ENCODE measurements around the gene SEC14L1.

SEC14L1 gene

DNA sequence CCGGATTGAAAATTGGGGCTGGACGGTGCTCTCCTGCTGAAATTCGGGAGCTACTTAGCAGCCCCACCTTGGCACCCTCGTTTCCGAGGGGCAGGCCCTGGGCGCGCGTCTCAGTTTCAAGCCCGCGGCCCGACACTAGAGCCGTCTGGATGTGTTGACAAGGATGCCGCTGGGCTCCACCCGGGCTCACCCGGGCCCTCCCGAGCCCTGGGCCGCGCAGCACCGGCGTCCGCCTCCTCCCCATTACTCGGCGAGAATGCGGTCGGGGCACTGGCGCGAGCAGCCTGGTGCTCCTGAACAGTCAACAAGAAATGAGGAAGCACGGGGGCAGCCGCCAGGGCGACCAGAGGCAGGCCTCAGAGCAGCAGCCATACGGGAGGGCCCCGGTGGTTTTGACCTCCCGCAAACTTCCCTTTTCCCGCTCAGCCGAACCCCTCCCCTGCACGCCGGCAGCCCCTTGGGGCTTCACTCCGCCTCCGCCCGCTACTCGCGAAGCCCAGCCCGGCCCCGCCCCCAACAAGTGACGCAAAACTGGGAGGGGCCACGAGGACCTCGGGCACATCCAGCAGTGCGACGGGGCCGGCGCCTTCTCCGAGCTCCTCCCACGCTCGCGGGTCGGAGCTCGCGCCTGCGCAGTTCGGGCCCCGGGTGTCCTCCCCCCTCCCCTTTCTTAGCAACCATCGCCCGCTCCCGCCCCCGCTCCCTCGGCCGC, 447 bp upstream of the SEC14L1 start:
- H2AFZ ChIP-seq (ENCODE audit: low read length), result no peak overlapping the region

DNA sequence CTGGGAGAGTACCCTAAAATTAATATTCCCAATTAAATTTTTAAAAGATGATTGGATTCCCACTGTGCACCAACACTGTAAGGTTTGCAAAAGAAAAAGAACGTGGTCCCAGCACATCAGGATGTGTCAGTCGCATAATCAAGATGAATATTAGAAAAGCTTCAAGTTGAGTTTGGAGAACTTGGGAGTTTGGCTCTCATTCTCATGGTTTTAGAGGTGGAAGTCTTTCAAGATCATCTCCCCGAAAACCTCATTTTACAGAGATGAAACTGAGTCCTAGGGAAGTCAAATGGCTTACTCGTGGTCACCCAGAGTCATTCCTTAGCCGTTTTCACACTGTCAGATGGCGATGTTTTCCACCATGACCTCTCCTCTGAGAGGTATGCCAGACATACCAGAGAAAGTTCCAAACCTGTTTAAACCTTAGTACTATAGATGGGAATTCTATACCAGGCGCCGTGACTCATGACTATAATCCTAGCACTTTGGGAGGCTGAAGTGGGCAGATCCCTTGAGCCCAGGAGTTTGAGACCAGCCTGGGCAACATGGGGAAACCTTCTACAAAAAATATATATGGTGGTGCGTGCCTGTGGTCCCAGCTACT, 1.2 kb downstream of the SEC14L1 start:
- Histone ChIP-seq H3K36me3 (replicated peaks; ENCODE audit: insufficient read depth, low read length) (no peaks in the 10 kb centered on the region; the same call in 1 of the 2 replicates), H3K9me2 (replicated peaks; ENCODE audit: insufficient read depth, low read length) (no peaks in the 10 kb centered on the region), H3K9me3 (replicated peaks; ENCODE audit: insufficient read depth, low read length) (no peaks in the 10 kb centered on the region; the same call in 1 of the 2 replicates), H3K4me1 (ENCODE audit: low read length) (peaks cover 24% of the 10 kb centered on the region), H4K20me1 (ENCODE audit: insufficient read depth, low read length) (no peaks in the 10 kb centered on the region), H2AFZ (ENCODE audit: low read length) (no peak overlapping the region), H3K4me3 (ENCODE audit: low read length) (peak overlapping the region; percentile 98), H3K27me3 (replicated peaks; ENCODE audit: insufficient read depth, low read length) (no peaks in the 10 kb centered on the region), H3K27ac (ENCODE audit: low read length) (peak overlapping the region; percentile 99), H3K79me2 (ENCODE audit: low read length) (peaks cover 53% of the 10 kb centered on the region), H3F3A (ENCODE audit: insufficient read depth, low read length) (peaks cover 68% of the 10 kb centered on the region), H3K4me2 (ENCODE audit: low read depth, low read length) (peak overlapping the region; percentile 92), H3K9ac (ENCODE audit: low read length) (peak overlapping the region; percentile 100)
- TF ChIP-seq EZH2phosphoT487 (IDR thresholded peaks at IDR 0.05; ENCODE audit: low read length) (no peak), EZH2 (optimal IDR thresholded peaks at IDR 0.05; ENCODE audit: low read depth, low read length) (no peak)
- TF ChIP-seq, protein P1, sequence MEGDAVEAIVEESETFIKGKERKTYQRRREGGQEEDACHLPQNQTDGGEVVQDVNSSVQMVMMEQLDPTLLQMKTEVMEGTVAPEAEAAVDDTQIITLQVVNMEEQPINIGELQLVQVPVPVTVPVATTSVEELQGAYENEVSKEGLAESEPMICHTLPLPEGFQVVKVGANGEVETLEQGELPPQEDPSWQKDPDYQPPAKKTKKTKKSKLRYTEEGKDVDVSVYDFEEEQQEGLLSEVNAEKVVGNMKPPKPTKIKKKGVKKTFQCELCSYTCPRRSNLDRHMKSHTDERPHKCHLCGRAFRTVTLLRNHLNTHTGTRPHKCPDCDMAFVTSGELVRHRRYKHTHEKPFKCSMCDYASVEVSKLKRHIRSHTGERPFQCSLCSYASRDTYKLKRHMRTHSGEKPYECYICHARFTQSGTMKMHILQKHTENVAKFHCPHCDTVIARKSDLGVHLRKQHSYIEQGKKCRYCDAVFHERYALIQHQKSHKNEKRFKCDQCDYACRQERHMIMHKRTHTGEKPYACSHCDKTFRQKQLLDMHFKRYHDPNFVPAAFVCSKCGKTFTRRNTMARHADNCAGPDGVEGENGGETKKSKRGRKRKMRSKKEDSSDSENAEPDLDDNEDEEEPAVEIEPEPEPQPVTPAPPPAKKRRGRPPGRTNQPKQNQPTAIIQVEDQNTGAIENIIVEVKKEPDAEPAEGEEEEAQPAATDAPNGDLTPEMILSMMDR (IDR thresholded peaks at IDR 0.05; ENCODE audit: low read length), result no peak
- DNase-seq, result no peak

More for the DNA sequence above, 447 bp upstream of the SEC14L1 start:
- peaks cover 29% of the 10 kb centered on the region for H3K4me1 ChIP-seq (ENCODE audit: low read length)
- TF ChIP-seq, protein P1 (IDR thresholded peaks at IDR 0.05; ENCODE audit: low read length), result no peak
- no peak for TF ChIP-seq EZH2 (optimal IDR thresholded peaks at IDR 0.05; ENCODE audit: low read depth, low read length)
- TF ChIP-seq EZH2phosphoT487 (IDR thresholded peaks at IDR 0.05; ENCODE audit: low read length), result no peak
- no peaks in the 10 kb centered on the region; the same call in 1 of the 2 replicates for H3K9me3 ChIP-seq (replicated peaks; ENCODE audit: insufficient read depth, low read length)
- H3K4me3 ChIP-seq (ENCODE audit: low read length), result peak overlapping the region; percentile 49
- peaks cover 41% of the 10 kb centered on the region for H3K79me2 ChIP-seq (ENCODE audit: low read length)
- H3K27ac ChIP-seq (ENCODE audit: low read length), result peak overlapping the region; percentile 97
- H3K36me3 ChIP-seq (replicated peaks; ENCODE audit: insufficient read depth, low read length), result no peaks in the 10 kb centered on the region; the same call in 1 of the 2 replicates
- H3K9ac ChIP-seq (ENCODE audit: low read length), result peak overlapping the region; percentile 87
- no peaks in the 10 kb centered on the region for H3K27me3 ChIP-seq (replicated peaks; ENCODE audit: insufficient read depth, low read length)
- H3K9me2 ChIP-seq (replicated peaks; ENCODE audit: insufficient read depth, low read length), result no peaks in the 10 kb centered on the region
- H4K20me1 ChIP-seq (ENCODE audit: insufficient read depth, low read length), result no peaks in the 10 kb centered on the region
- H3K4me2 ChIP-seq (ENCODE audit: low read depth, low read length), result peak overlapping the region; percentile 99
- DNase-seq, result peak; percentile 99
- peaks cover 62% of the 10 kb centered on the region for H3F3A ChIP-seq (ENCODE audit: insufficient read depth, low read length)

DNA sequence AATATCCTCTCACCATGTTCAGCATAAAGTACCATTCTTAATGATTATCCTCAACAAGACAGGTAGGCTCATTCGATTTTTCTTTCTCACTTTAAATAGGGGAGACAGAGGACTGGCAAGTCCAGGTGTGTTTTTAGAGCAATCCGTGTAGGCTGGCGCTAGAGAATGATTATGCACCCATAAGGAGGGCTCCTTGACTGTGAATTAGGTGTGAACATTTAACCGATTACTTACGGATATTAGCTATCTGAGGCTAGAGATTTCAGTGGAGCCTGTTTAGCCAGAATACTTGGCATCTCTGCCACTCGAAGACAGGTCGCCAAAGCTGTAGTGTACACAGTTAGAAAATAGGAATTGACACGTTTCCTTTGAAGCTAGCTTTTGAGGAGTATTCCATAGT, 1.9 kb downstream of the SEC14L1 start:
- Histone ChIP-seq H2AFZ (ENCODE audit: low read length) (no peak overlapping the region), H3K9me3 (replicated peaks; ENCODE audit: insufficient read depth, low read length) (no peaks in the 10 kb centered on the region; the same call in 1 of the 2 replicates), H3K36me3 (replicated peaks; ENCODE audit: insufficient read depth, low read length) (no peaks in the 10 kb centered on the region; the same call in 1 of the 2 replicates), H3K79me2 (ENCODE audit: low read length) (peaks cover 50% of the 10 kb centered on the region), H3K4me2 (ENCODE audit: low read depth, low read length) (peak overlapping the region; percentile 92), H3K4me3 (ENCODE audit: low read length) (peak overlapping the region; percentile 98), H4K20me1 (ENCODE audit: insufficient read depth, low read length) (no peaks in the 10 kb centered on the region), H3K4me1 (ENCODE audit: low read length) (peaks cover 21% of the 10 kb centered on the region), H3K27ac (ENCODE audit: low read length) (peak overlapping the region; percentile 99), H3K27me3 (replicated peaks; ENCODE audit: insufficient read depth, low read length) (no peaks in the 10 kb centered on the region), H3F3A (ENCODE audit: insufficient read depth, low read length) (peaks cover 73% of the 10 kb centered on the region), H3K9me2 (replicated peaks; ENCODE audit: insufficient read depth, low read length) (no peaks in the 10 kb centered on the region), H3K9ac (ENCODE audit: low read length) (peak overlapping the region; percentile 100)
- no peak for TF ChIP-seq EZH2phosphoT487 (IDR thresholded peaks at IDR 0.05; ENCODE audit: low read length)
- TF ChIP-seq, protein P1 (IDR thresholded peaks at IDR 0.05; ENCODE audit: low read length), result no peak
- TF ChIP-seq EZH2 (optimal IDR thresholded peaks at IDR 0.05; ENCODE audit: low read depth, low read length), result no peak
- DNase-seq, result peak; percentile 37
